ENCODE data around the gene KIF2C.
"Not testable (repeated sequence)": the region's sequence is repeated elsewhere in the genome, so short reads cannot be mapped to it uniquely, and the experiment has no call there.

Gene KIF2C

DNA sequence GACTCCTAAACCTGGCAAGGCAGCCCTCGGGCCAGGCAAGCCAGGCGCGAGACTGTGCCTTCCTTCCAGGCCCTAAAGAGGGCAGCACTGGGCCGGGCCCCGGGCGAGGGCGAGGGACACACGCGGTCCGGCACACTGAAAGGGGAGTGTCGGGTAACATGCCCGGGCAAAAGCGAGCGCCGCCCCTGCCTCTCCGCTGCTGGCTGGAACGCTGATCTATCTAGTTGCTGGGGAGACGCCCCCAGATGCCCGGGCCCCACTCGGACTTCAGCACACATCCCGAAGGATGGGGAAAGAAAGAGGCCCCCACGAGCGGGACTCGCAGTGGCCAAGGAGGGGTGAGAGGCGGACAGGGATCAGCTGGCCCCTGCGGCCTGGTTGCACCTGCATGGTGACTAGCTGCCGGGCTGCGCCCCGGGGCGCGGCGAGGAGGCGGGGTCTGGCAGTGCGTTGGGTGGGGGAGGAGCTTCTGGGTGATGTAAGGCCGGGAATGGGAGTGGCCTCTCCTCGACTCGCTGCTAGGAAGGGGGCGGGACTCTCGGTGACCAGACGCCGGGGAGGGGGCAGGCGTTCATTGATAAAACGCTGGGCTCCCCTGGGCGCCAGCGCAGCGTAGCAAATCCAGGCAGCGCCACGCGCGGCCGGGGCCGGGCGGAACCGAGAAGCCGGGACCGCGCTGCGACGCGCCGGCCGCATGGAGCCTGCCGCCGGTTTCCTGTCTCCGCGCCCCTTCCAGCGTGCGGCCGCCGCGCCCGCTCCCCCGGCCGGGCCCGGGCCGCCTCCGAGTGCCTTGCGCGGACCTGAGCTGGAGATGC, 60.3 kb downstream of the KIF2C start, which contains the start of gene PLK3:
PLK3 (plus strand) TSS at position 608 of the 815 bp plus-strand sequence; CDS start at position 695, 87 bp downstream.
- peak; percentile 99 for DNase-seq

DNA sequence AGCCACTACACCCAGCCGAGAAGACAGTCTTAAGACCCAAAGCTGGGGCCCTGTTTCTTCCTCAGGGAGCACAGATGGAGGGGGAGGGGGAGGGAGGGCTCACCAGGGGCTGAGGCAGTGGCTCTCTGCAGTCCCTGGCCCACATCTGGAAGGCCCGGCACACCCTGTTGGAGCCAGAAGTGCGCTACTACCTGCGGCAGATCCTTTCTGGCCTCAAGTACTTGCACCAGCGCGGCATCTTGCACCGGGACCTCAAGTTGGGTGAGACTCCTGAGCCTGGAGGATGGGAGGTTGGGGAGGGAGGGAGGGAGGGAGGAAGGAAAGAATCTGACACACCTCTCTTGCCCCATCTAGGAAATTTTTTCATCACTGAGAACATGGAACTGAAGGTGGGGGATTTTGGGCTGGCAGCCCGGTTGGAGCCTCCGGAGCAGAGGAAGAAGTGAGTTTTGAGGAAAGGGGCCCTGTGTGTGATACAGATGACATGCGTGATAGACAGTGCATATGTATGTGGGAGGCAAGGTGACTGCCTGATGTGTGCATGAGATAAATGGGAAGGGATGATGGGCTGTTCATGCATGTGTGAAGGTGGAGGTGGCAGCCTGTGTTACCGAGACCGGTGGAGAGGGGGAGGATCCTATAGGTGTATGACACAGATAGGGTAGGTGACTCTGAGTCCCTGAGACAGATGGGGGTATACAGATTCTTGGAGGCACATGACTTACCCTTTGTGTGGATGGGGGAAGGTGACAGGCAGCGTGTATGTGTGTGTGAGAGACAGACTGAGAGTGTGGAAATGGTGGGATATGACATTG, 62.1 kb downstream of the KIF2C start:
- DNase-seq: peak; percentile 72

DNA sequence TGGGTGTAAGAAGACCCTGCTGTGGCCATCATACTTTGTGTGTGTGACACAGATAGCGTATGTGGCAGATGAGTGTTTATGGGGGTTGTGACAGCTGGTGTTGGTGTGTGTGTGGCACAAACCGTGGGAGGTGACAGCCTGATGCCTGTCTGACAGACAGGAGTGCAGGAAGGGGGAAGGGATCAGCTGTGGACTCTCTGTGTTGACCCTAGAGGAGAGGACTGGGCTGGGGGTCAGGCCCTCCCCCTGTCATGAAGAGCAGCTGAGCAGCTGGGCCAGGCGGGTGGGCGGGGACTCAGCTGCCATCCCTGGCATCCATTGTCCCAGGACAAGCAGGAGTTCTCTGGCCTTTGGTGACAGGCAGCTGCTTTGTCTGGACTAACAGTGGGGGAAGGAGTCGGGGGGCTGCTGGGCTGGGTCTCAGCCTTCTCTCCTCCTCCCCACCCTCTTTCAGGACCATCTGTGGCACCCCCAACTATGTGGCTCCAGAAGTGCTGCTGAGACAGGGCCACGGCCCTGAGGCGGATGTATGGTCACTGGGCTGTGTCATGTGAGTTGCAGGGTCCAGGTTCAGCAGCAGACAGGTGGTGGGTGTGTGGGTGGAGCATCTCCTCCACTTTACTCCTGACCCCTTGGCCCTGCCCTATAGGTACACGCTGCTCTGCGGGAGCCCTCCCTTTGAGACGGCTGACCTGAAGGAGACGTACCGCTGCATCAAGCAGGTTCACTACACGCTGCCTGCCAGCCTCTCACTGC, 62.8 kb downstream of the KIF2C start:
- DNase-seq: no peak

DNA sequence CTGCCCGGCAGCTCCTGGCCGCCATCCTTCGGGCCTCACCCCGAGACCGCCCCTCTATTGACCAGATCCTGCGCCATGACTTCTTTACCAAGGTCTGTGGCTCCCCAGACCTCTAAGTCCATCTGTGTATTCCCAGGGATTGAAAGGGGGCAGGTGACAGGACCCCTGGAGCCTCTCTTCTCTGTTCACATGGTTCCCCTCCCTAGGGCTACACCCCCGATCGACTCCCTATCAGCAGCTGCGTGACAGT, 63.4 kb downstream of the KIF2C start:
- no peak for DNase-seq

DNA sequence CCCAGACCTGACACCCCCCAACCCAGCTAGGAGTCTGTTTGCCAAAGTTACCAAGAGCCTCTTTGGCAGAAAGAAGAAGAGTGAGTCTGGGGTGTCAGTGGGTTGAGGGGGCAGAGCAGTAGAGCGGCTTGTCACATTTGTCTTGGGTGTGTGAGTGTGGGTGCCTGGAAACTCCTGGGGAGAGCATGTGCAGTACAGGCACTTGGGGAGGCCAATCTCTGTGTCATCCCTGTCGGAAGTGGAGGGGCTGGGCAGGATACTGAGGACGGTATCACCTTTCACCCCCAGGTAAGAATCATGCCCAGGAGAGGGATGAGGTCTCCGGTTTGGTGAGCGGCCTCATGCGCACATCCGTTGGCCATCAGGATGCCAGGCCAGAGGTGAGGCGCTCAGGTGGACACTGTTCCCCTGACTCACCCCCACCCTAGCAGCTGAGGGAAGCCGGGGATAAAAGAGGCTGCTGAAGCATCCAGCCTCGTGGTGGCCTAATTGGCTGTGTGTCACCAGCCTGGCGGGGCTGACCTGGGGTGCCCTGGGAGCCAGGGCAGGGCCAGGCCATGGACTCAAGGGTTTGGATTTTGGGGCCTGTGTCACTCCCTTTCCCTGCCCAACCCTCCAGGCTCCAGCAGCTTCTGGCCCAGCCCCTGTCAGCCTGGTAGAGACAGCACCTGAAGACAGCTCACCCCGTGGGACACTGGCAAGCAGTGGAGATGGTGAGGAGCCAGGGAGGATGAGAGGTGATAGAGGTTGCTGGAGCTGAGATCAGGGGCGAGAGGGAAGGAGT, 63.9 kb downstream of the KIF2C start:
- DNase-seq: no peak

DNA sequence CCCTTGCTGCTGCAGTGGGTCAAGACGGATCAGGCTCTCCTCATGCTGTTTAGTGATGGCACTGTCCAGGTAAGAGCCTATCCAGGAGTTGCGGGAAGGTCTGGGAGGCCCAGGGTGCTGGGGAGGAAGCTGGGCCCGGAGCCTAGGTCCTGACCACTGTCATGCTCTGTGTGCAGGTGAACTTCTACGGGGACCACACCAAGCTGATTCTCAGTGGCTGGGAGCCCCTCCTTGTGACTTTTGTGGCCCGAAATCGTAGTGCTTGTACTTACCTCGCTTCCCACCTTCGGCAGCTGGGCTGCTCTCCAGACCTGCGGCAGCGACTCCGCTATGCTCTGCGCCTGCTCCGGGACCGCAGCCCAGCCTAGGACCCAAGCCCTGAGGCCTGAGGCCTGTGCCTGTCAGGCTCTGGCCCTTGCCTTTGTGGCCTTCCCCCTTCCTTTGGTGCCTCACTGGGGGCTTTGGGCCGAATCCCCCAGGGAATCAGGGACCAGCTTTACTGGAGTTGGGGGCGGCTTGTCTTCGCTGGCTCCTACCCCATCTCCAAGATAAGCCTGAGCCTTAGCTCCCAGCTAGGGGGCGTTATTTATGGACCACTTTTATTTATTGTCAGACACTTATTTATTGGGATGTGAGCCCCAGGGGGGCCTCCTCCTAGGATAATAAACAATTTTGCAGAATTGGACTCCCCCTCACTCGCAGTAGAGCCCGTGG, 65.8 kb downstream of the KIF2C start:
- DNase-seq: no peak

DNA sequence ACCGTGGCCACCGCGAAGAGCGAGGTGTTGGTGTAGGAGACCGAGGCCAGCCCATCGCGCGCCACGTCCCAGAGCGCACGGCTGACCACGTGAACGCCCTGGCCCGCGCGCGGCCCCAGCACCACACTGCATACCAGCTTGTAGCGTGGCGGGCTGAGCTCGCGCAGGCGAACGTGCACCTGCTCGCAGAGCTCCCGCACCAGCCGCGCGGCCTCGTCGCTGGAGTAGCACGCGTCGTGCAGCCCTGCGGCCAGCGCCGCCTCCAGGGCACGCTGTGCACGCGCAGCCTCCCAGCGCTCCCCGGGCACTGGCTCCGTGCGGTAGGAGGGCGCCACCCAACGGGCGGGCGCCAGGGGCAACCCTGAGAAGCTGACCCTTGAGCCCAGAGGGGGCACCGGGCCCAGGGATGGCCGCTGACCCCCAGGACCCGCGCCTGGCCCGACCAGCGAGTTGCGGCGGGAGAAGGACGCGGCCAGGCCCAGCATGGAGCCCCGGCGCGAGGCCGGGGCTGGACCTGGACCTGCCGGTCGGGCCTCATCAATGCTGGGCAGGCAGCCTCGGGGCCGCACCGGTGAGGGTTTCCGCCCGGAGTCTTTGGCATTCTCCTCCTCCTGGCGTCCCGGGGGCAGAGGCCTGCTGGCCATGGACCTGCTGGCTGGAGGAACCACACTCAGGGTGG, 66.5 kb downstream of the KIF2C start:
- no peak for DNase-seq

DNA sequence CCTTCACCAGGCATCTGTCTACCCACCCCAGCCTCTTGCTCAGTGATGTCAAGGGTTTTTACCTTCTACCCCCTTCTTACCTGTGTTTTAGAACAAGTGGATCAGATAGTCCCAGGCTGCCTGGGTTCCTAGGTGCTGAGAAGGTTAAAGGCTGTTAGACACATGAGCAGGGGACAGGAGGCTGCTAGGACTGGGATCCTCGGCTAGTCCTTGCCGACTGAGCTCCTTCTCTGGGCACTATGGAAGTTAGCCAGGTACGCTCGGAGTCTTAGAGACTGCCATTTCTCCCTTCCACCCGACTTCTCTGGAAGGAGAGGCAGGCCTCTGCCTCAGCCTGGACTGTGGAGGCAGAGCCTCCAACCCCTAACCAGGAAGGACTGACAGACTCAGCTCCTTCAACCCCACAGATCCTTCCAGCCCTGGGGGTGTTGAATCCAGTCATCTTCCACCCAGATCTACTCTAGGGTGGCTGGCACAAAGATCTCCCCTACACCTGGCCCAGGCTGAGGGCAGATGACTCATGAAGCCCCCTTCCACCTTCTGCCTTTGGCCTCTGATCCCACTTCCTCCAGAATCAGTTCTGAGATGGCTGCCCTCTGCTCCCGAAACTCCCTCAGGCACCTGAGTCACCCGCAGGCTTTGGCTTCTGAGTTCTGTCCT, 67.2 kb downstream of the KIF2C start, which contains the start of gene DYNLT4:
DYNLT4 (minus strand) TSS at position 648 of the 660 bp plus-strand sequence. CDS start 683 bp downstream, outside the sequence.
- DNase-seq: no peak

DNA sequence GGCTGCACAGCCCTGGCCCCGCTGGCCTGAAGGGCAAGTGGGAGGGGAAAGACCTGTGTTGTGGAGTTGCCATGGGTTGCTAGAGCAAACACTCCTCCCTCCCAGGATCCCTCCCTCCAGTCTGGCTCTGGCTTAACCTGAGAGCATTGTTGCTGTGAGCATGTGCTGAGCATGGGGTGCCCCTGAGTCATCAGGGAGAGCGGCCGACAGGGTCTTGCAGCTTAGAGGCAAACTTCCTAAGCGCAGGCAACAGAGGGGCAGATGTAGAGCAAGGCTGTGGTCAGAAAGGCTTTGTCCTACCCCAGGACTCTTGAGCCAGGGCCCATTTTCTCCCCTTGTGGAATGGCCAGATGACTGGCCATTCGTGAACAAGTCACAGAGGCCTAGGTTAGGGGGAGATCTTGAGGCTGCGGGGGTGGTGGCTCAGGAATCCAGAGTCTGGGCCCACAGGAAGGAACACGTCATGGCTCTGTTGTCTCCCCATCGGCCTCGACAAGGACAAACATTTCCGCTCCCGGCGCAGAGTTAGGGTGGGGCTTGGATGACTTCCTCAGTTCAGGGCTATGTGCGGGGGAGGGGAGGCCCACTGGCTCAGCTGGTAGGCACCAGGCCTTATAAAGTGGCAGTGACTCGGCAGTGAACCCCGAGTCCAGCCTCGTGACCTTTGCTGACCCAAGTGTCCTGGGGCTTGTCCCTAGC, 67.9 kb downstream of the KIF2C start:
- DNase-seq: peak; percentile 94

DNA sequence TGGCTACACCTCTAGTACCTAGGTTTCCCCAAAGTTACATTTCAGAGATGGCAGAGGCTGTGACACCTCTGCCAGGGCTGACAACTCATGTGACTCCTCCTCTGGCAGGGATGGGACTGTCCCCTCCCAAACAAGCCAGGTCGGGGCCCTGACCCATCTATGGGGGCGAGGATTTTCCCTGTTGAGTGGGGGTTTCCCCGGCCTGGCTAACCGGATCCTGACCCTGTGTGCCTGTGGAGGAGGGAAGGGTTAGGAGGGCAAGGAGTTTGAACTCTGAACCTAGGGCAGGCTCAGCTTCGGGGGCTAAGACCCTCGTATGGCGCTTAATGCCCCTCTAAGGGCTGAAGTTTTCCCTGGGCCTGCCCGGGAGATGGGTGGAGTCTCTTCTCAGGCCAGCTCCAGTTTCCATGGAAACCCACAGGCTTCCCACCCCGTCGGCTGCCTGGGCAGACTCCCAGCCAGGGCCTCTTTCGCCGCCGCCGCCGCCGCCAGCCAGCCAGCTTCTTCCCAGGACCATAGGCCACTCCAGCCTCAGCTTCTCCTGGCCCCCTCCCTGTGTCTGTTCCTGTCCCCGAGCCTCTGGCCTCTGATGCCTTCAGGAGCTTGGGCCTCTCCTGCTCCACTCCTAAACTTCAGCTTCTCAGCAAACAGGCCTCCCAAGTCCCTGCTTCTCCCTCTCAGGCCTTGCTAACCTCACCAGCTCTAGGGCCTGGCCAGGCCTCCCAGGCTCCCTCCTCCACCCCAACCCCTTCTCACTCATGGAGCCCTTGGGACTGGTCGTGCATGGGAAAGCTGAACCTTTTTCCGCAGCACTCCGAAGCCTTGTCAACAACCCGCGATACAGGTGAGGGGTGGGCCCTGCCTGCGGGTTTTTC, 68.7 kb downstream of the KIF2C start, which contains the start of gene BTBD19:
BTBD19 (plus strand) TSS at position 461 of the 875 bp plus-strand sequence; CDS start at position 759, 298 bp downstream.
- peak; percentile 75 for DNase-seq

DNA sequence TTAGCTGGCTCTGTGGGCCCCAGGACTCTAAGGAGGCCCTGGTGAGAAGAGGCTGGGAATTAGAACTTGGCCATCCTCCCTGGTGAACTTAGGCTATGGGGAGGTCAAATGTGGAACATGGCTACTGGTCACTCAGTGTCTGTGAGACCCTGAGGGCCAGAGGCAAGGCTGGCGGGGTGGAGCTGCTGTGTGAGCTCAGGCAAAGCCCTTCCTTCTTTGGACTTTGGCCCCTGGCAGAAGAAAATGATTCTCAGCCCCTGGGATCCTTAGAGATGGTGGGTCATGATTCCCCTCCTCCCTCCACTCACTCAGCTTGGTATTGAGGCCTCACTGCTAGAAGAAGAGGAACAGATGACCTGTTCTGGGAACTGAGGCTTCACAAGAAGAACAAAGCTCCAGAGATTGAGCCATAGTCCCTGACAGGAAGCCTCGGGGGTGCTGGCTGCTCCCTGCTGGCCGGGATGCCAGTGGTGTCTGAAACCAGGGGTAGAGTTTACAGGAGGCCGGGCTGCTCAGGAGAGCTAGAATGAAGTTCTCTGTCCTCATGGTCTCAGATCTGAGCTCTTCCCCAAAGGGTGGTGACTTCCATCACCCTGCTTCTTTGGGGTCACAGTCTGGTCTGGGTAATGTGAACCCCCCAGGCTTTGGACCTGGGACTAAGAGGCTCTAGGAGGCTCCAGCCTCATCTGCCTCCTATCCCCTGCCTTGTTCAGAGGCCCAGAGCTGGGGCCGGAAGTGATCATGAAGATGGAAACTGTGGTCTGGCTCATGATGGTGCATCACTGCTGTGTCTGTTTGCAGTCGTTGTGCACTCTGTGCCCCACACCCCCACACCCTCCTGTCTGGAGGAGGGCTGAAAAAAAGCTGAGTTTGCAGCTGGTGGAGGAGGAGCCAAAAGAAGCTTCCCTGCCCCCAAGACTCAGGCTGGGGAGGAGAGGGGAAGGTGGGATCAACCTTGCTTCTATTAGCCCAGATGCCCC, 69.6 kb downstream of the KIF2C start:
- peak; percentile 90 for DNase-seq

DNA sequence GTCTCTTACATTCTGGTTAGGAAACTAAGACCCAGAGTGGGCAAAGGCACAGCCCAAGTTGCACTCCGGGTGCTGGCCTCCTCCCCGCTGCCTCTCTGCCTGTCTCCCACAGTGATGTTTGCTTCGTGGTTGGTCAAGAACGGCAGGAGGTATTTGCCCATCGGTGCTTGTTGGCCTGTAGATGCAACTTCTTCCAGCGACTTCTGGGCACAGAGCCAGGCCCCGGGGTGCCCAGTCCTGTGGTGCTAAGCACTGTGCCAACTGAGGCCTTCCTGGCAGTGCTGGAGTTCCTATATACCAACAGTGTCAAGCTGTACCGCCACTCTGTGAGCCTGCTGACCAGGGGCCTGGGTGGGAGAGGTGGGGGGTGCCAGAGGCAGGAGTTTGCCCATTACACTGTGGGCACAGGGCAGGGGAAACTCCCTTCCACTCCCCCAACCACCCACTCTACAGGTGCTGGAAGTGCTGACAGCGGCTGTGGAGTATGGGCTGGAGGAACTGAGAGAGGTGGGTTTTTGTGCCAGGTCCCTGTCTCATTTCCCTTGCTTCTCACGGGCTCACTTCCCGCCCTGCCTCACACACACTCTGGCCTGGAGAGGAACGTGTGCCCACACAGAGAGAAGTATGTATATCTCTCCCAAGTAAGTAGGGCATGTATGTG, 70.6 kb downstream of the KIF2C start:
- peak; percentile 73 for DNase-seq

DNA sequence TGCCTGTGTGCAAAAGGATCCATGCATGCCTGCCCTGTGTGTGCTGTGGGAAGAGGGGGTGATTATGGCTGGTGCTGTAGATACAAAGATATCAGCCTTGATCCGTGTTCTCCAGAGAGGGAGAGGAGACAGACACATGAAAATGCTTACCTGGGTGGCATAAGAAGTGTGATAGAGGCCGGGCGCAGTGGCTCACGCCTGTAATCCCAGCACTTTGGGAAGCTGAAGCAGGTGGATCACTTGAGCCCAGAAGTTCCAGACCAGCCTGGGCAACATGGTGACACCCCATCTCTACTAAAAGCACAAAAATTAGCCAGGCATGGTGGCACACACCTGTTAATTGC, 71.1 kb downstream of the KIF2C start:
- DNase-seq: not testable (repeated sequence)

DNA sequence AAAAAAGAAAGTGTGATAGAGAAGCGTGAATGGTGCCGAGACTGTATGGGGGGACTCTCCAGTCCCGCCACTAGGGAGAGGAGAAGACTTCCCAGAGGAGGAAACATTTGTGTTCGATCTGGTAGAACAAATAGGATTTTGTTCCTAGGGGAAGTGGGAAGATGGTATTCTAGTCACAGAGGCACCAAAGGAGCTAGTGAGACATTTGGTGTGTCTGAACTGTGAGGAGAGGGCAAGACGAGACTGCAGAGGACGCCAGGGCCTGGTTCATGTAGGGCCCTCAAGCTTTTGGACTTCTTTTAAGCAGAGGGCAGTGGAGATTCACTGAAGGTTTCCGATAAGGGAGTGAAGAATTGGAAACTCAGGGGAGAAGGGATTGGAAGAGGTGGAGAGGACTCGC, 71.6 kb downstream of the KIF2C start:
- DNase-seq: no peak

DNA sequence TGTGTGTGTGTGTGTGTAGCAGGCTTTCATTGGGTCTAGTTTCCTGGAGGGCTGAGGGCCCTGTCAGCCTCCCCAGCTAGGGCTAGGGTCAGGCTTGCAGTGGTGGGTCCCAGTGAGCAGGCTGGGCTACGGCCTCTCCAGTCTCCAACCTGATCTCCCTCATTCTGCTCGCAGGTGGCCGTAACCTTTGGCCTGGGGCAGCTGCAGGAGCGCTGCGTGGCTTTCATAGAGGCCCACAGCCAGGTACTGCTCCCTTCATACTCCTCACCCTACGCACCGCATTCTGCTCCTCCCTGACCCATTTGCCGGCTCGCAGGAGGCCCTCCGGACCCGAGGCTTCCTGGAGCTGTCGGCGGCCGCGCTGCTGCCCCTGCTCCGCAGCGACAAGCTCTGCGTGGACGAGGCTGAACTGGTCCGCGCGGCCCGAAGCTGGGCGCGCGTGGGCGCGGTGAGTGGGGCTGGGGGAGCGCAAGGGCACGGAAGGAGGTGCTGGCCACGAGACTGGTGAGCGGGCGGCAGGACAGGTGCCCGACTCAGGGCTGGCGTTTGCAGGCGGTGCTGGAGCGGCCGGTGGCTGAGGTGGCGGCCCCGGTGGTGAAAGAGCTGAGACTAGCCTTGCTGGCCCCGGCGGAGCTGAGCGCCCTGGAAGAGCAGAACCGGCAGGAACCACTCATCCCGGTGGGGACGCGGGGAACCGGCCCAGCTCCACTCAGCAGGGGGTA, 73.3 kb downstream of the KIF2C start:
- DNase-seq: no peak

DNA sequence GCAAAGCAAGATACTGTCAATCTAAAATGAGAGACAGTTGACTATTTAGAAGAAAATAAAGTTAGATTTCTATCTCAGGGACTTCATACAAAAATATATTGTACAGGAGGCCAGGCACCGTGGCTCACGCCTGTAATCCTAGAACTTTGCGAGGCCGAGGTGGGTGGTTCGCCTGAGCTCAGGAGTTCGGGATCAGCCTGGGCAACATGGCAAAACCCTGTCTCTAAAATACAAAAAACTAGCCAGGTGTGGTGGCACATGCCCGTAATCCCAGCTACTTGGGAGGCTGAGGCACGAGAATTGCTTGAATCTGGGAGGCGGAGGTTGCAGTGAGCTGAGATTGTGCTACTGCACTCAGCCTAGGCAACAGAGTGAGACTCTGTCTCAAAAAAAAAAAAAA, 76.3 kb downstream of the KIF2C start:
- not testable (repeated sequence) for DNase-seq
